Prostate gland (tissue), 2 donors: ENCODE data around the gene GDI1. TPM values are rescaled to one million over a fixed set of nuclear protein-coding genes. Genes with fewer than 3 reads are reported as not detected.

Source experiments
- DNase-seq: peaks from one replicate; pipeline ENCODE4 v3.0.0-alpha.2; 2019; ENCODE audit warnings: low spot score
- H3K27ac ChIP-seq, 2 donors: fragments of 200-600 bp; sonication (generic); 2 replicates each; pipeline ENCODE4 v1.5.1; 2017 to 2019
- H3K27me3 ChIP-seq: fragments of 200-600 bp; sonication (generic); replicated peaks from 2 replicates; pipeline ENCODE4 v1.5.1; 2019; ENCODE audit not compliant: insufficient read depth
- H3K36me3 ChIP-seq, 2 donors: fragments of 200-600 bp; sonication (generic); 1 replicate in 1 of 2; 2 replicates in 1 of 2; pipeline versions ENCODE4 v1.5.1 to v1.8.1; 2017 to 2019
- H3K4me1 ChIP-seq: fragments of 200-600 bp; sonication (generic); replicated peaks from 2 replicates; pipeline ENCODE4 v1.5.1; 2019
- H3K4me3 ChIP-seq, 2 donors: fragments of 200-600 bp; sonication (generic); 2 replicates each; pipeline ENCODE4 v1.5.1; 2017 to 2019
- H3K9me3 ChIP-seq: fragments of 200-600 bp; sonication (generic); 2 replicates; pipeline ENCODE4 v1.5.1; 2017
- CTCF ChIP-seq, 4 experiments: fragments of 200-600 bp in 2 of 4; fragments of 450-650 bp in 2 of 4; sonication (generic) in 2 of 4; IDR thresholded peaks; 1 replicate in 3 of 4; 2 replicates in 1 of 4; pipeline ENCODE4 v1.5.1; 2016 to 2019; ENCODE audit warnings: antibody characterized with exemption in 4 of 4, mild to moderate bottlenecking in 2 of 4, moderate library complexity in 2 of 4
- POLR2A ChIP-seq: fragments of 450-650 bp; IDR thresholded peaks from one replicate; pipeline ENCODE4 v1.6.1; 2016; ENCODE audit warnings: antibody characterized with exemption, mild to moderate bottlenecking
- POLR2AphosphoS5 ChIP-seq: sonication (generic); formaldehyde crosslinking; IDR thresholded peaks from one replicate; pipeline ENCODE4 v1.6.1; 2017; ENCODE audit warnings: antibody characterized with exemption
- WGBS: methylation state at CpG from one replicate; pipeline ENCODE4 v1.1.5; 2018; 5-methylcytosine and 5-hydroxymethylcytosine counted together
- intact Hi-C: fragments of 100-400 bp; cut with DNase I; formaldehyde crosslinking; loops from one replicate; pipeline ENCODE4 v1.14.2; 2022
- total RNA-seq, 2 donors: library from RNA; depleted of rRNA; stranded (reverse); fragments of >200 nt; gene quantifications; one replicate each; pipeline ENCODE4 v1.1.0, GENCODE V29; 2016

Gene GDI1
- total RNA-seq, 2 donors from 2014 or later, result 52.9 to 148 TPM

GRCh38 chrX:154464806-154465365 lies 27.9 kb downstream of the GDI1 start:
- Histone ChIP-seq H3K4me3 (no peak overlapping the region), H3K4me1 (no peaks in the 10 kb centered on the region), H3K27me3 (no peaks in the 10 kb centered on the region), H3K36me3 (no peaks in the 10 kb centered on the region), H3K27ac (no peak overlapping the region), H3K9me3 (no peaks in the 10 kb centered on the region)
- DNase-seq, result no peak
- TF ChIP-seq POLR2A (no peak), CTCF (IDR thresholded peaks at IDR 0.05) (no peak), POLR2AphosphoS5 (no peak)
- 95% methylated on average over 9 of the region's 28 CpGs for WGBS
- intact Hi-C loops, result no loop called here

GRCh38 chrX:154465601-154466000 lies 28.6 kb downstream of the GDI1 start:
- H3K27me3 ChIP-seq, result no peaks in the 10 kb centered on the region
- WGBS, result 100% methylated on average over 1 of the region's 14 CpGs
- H3K36me3 ChIP-seq, result no peaks in the 10 kb centered on the region
- no peak for DNase-seq
- no peaks in the 10 kb centered on the region for H3K9me3 ChIP-seq
- no peak overlapping the region for H3K4me3 ChIP-seq
- no peaks in the 10 kb centered on the region for H3K4me1 ChIP-seq
- TF ChIP-seq POLR2AphosphoS5, result no peak
- no peak overlapping the region for H3K27ac ChIP-seq
- intact Hi-C loops, result no loop called here

- WGBS, result 93% methylated on average over 6 of the region's 32 CpGs
- Histone ChIP-seq H3K27ac (no peak overlapping the region), H3K36me3 (no peaks in the 10 kb centered on the region)
Observed at GRCh38 chrX:154466036-154466435, 29.1 kb downstream of the GDI1 start.

DNA sequence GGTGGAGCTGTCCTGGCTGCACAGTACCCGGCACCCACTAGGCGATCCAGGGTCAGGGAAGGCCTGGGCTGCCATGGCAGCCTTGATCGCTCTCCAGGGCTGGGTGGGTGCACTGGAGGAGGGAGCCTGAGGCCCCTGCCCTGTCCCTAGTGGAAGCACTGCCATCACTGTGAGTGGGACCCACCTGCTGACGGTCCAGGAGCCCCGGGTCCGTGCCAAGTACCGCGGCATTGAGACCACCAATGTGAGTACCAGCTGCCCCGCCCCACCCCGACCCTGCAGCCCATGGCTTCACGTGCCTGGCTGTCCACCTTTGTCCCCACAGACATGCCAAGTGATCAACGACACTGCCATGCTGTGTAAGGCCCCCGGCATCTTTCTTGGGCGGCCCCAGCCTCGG lies 30.0 kb downstream of the GDI1 start:
- intact Hi-C loops, result no loop called here
- Histone ChIP-seq H3K4me1 (no peaks in the 10 kb centered on the region), H3K36me3 (no peaks in the 10 kb centered on the region), H3K27ac (no peak overlapping the region), H3K4me3 (no peak overlapping the region), H3K9me3 (no peaks in the 10 kb centered on the region), H3K27me3 (no peaks in the 10 kb centered on the region)
- WGBS, result 93% methylated on average over 7 of the region's 15 CpGs
- no peak for TF ChIP-seq POLR2A
- DNase-seq, result no peak

More at GRCh38 chrX:154466036-154466435, 29.1 kb downstream of the GDI1 start:
- intact Hi-C loops, result no loop called here
- no peaks in the 10 kb centered on the region for H3K27me3 ChIP-seq
- H3K4me3 ChIP-seq, result no peak overlapping the region
- H3K9me3 ChIP-seq, result no peaks in the 10 kb centered on the region
- DNase-seq, result no peak
- TF ChIP-seq POLR2AphosphoS5, result no peak
- TF ChIP-seq POLR2A, result no peak
- TF ChIP-seq CTCF (IDR thresholded peaks at IDR 0.05), result no peak
- no peaks in the 10 kb centered on the region for H3K4me1 ChIP-seq

DNA sequence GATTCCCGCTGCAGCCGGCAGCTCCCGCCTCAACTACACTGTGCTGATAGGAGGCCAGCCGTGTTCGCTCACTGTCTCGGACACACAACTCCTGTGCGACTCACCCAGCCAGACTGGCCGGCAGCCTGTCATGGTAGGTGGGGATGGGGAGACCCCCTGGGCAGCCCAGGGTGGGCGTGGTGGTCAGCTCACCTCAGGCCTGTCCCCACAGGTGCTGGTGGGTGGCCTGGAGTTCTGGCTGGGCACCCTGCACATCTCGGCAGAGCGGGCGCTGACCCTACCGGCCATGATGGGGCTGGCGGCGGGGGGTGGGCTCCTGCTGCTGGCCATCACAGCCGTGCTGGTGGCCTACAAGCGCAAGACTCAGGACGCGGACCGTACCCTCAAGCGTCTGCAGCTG lies 30.6 kb downstream of the GDI1 start:
- WGBS, result 97% methylated on average over 12 of the region's 21 CpGs
- DNase-seq, result no peak
- TF ChIP-seq CTCF (IDR thresholded peaks at IDR 0.05), result no peak
- TF ChIP-seq POLR2A, result no peak
- TF ChIP-seq POLR2AphosphoS5, result no peak
- no peak overlapping the region for H3K4me3 ChIP-seq
- no peaks in the 10 kb centered on the region for H3K27me3 ChIP-seq
- intact Hi-C loops, result no loop called here
- H3K27ac ChIP-seq, result no peak overlapping the region
- no peaks in the 10 kb centered on the region for H3K4me1 ChIP-seq
- H3K36me3 ChIP-seq, result no peaks in the 10 kb centered on the region
- no peaks in the 10 kb centered on the region for H3K9me3 ChIP-seq

GRCh38 chrX:154468217-154468616 lies 31.3 kb downstream of the GDI1 start:
- Histone ChIP-seq H3K27me3 (no peaks in the 10 kb centered on the region), H3K4me3 (no peak overlapping the region), H3K36me3 (no peaks in the 10 kb centered on the region), H3K9me3 (no peaks in the 10 kb centered on the region), H3K4me1 (no peaks in the 10 kb centered on the region), H3K27ac (no peak overlapping the region)
- TF ChIP-seq CTCF (IDR thresholded peaks at IDR 0.05) (no peak), POLR2AphosphoS5 (no peak), POLR2A (no peak)
- 89% methylated on average over 21 of the region's 23 CpGs for WGBS
- intact Hi-C loops, result no loop called here
- DNase-seq, result no peak
